ENCODE measurements around the gene RHOA. TPM values are rescaled to one million over a fixed set of nuclear protein-coding genes. Genes with fewer than 3 reads are reported as not detected.

Gene RHOA
- total and polyA plus RNA-seq, 2 of the 8 experiments (the other 6 are each of a cell fraction or from before 2014, with no cell fraction given): 176 to 397 TPM

DNA sequence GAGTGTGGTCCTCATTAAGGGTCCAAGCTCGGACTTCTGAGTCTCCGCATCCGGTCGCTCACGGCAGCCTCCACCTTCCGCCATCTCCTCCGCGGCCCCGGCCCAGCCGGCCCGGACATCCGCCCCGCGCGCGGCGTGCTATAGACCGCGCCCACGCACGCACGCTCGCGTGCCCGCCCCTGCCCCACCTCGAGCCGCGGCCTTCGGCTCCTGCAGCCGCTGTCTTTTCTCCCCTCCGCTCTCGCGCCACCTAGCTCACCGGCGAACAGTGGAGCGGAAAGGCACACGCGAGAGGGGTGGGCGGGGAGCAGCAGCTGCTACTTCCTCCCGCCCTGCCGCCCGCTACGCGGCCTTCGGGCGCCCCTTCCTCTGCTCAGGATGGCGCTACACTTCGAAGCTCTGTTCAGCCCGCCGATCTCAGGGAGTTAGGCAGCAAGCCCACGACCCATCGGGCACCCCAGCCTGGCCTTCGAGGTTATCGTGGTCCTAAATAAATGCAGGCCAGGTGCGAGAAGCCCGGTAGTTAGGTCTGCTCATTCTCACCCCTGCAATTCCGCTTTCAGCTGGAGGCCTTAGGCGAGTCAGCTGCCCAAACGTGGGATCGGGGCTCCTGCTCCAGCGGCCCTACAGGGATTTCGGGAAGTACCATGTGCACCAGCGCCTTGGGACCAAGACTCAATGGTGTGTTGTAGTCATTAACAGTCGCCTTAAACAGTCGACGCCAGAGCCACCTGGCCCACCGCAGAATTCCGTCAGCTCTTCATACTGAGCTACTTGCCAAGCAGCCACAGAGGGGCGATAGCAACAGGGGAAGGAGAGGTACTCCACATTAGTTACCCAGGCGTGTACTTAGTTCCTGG is 71.6 kb downstream of the RHOA start, which contains the start of gene USP4 (continued):
- peak in 1 of 2 experiments; percentile 54; a peak in 1 of 4 replicates for TF ChIP-seq SIN3A (conservative IDR thresholded peaks at IDR 0.05 in 1 of 2, IDR thresholded peaks at IDR 0.05 in 1 of 2; ENCODE audit: low read depth in 1 of 2, low read length in 2 of 2)
- no peak for TF ChIP-seq SP2 (IDR thresholded peaks at IDR 0.05; ENCODE audit: low read length)
- peak; percentile 43; the same call in 1 of the 2 replicates for TF ChIP-seq GABPA (IDR thresholded peaks at IDR 0.05; ENCODE audit: borderline replicate concordance, insufficient read depth, low read length)
- no peak for TF ChIP-seq CTBP2 (IDR thresholded peaks at IDR 0.05; ENCODE audit: borderline replicate concordance, insufficient read depth, insufficient read length, low read length)
- peak; percentile 25 for TF ChIP-seq TAF7 (optimal IDR thresholded peaks at IDR 0.05; ENCODE audit: borderline replicate concordance, low read depth, low read length)
- TF ChIP-seq, protein P1, sequence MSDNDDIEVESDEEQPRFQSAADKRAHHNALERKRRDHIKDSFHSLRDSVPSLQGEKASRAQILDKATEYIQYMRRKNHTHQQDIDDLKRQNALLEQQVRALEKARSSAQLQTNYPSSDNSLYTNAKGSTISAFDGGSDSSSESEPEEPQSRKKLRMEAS (IDR thresholded peaks at IDR 0.05): peak; percentile 85
- TF ChIP-seq SP4 (IDR thresholded peaks at IDR 0.05; ENCODE audit: low read length): peak; percentile 62; the same call in 1 of the 2 replicates
- TF ChIP-seq, protein P2, sequence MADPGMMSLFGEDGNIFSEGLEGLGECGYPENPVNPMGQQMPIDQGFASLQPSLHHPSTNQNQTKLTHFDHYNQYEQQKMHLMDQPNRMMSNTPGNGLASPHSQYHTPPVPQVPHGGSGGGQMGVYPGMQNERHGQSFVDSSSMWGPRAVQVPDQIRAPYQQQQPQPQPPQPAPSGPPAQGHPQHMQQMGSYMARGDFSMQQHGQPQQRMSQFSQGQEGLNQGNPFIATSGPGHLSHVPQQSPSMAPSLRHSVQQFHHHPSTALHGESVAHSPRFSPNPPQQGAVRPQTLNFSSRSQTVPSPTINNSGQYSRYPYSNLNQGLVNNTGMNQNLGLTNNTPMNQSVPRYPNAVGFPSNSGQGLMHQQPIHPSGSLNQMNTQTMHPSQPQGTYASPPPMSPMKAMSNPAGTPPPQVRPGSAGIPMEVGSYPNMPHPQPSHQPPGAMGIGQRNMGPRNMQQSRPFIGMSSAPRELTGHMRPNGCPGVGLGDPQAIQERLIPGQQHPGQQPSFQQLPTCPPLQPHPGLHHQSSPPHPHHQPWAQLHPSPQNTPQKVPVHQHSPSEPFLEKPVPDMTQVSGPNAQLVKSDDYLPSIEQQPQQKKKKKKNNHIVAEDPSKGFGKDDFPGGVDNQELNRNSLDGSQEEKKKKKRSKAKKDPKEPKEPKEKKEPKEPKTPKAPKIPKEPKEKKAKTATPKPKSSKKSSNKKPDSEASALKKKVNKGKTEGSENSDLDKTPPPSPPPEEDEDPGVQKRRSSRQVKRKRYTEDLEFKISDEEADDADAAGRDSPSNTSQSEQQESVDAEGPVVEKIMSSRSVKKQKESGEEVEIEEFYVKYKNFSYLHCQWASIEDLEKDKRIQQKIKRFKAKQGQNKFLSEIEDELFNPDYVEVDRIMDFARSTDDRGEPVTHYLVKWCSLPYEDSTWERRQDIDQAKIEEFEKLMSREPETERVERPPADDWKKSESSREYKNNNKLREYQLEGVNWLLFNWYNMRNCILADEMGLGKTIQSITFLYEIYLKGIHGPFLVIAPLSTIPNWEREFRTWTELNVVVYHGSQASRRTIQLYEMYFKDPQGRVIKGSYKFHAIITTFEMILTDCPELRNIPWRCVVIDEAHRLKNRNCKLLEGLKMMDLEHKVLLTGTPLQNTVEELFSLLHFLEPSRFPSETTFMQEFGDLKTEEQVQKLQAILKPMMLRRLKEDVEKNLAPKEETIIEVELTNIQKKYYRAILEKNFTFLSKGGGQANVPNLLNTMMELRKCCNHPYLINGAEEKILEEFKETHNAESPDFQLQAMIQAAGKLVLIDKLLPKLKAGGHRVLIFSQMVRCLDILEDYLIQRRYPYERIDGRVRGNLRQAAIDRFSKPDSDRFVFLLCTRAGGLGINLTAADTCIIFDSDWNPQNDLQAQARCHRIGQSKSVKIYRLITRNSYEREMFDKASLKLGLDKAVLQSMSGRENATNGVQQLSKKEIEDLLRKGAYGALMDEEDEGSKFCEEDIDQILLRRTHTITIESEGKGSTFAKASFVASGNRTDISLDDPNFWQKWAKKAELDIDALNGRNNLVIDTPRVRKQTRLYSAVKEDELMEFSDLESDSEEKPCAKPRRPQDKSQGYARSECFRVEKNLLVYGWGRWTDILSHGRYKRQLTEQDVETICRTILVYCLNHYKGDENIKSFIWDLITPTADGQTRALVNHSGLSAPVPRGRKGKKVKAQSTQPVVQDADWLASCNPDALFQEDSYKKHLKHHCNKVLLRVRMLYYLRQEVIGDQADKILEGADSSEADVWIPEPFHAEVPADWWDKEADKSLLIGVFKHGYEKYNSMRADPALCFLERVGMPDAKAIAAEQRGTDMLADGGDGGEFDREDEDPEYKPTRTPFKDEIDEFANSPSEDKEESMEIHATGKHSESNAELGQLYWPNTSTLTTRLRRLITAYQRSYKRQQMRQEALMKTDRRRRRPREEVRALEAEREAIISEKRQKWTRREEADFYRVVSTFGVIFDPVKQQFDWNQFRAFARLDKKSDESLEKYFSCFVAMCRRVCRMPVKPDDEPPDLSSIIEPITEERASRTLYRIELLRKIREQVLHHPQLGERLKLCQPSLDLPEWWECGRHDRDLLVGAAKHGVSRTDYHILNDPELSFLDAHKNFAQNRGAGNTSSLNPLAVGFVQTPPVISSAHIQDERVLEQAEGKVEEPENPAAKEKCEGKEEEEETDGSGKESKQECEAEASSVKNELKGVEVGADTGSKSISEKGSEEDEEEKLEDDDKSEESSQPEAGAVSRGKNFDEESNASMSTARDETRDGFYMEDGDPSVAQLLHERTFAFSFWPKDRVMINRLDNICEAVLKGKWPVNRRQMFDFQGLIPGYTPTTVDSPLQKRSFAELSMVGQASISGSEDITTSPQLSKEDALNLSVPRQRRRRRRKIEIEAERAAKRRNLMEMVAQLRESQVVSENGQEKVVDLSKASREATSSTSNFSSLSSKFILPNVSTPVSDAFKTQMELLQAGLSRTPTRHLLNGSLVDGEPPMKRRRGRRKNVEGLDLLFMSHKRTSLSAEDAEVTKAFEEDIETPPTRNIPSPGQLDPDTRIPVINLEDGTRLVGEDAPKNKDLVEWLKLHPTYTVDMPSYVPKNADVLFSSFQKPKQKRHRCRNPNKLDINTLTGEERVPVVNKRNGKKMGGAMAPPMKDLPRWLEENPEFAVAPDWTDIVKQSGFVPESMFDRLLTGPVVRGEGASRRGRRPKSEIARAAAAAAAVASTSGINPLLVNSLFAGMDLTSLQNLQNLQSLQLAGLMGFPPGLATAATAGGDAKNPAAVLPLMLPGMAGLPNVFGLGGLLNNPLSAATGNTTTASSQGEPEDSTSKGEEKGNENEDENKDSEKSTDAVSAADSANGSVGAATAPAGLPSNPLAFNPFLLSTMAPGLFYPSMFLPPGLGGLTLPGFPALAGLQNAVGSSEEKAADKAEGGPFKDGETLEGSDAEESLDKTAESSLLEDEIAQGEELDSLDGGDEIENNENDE (IDR thresholded peaks at IDR 0.05; ENCODE audit: insufficient replicate concordance, low read length): no peak
